Measurements from ENCODE around the gene NRBP1. TPM values are rescaled to one million over a fixed set of nuclear protein-coding genes. Genes with fewer than 3 reads are reported as not detected.

Gene NRBP1
- total and polyA plus RNA-seq, 9 of the 15 experiments (the other 6 are each of a cell fraction or from before 2014, with no cell fraction given) = 2.9 to 84.5 (median 36.9) TPM

- TF ChIP-seq ATF6 (CRISPR knock-in tag; IDR thresholded peaks at IDR 0.05) = 0 out of 2 replicates have a peak, but pooled peaks have one; percentile 77
- peak; percentile 97 to 99 for TF ChIP-seq SIN3A (IDR thresholded peaks at IDR 0.05; ENCODE audit: borderline replicate concordance in 2 of 2, control insufficient read depth in 1 of 2, low read depth in 2 of 2, low read length in 2 of 2)
- no peak for TF ChIP-seq NFIX (CRISPR knock-in tag; IDR thresholded peaks at IDR 0.05; ENCODE audit: low read depth)
- no peak for TF ChIP-seq ZNF79 (CRISPR knock-in tag; IDR thresholded peaks at IDR 0.05; ENCODE audit: low read depth)
- TF ChIP-seq BRCA1 (IDR thresholded peaks at IDR 0.05) = no peak
- no peak for TF ChIP-seq BRCA1 (CRISPR knock-in tag; IDR thresholded peaks at IDR 0.05)
- no peak for TF ChIP-seq ZNF449 (CRISPR knock-in tag; IDR thresholded peaks at IDR 0.05)
- TF ChIP-seq ELF1 (tag; IDR thresholded peaks at IDR 0.05) = no peak
- TF ChIP-seq RBM34 (IDR thresholded peaks at IDR 0.05; ENCODE audit: borderline replicate concordance, insufficient read depth, low read length) = no peak
- peak in 1 of 2 experiments; percentile 36; a peak in 1 of 3 replicates for TF ChIP-seq CBX3 (IDR thresholded peaks at IDR 0.05; ENCODE audit: borderline replicate concordance in 1 of 2, low read length in 2 of 2)
- peak; percentile 65 for TF ChIP-seq JUND (IDR thresholded peaks at IDR 0.05; ENCODE audit: borderline replicate concordance, low read depth, low read length)
- TF ChIP-seq JUND (tag; IDR thresholded peaks at IDR 0.05; ENCODE audit: borderline replicate concordance, low read depth, low read length) = peak; percentile 34; the same call in 2 of the 3 replicates
- TF ChIP-seq BRD4 (IDR thresholded peaks at IDR 0.05) = no peak
- no peak for TF ChIP-seq ZNF3 (CRISPR knock-in tag; IDR thresholded peaks at IDR 0.05)
- TF ChIP-seq MXD1 (CRISPR knock-in tag; IDR thresholded peaks at IDR 0.05; ENCODE audit: borderline replicate concordance, poor library complexity, severe bottlenecking) = peak; percentile 42
- TF ChIP-seq ZNF668 (CRISPR knock-in tag; IDR thresholded peaks at IDR 0.05) = no peak
- no peak for TF ChIP-seq EWSR1 (IDR thresholded peaks at IDR 0.05; ENCODE audit: borderline replicate concordance, low read depth, partially characterized antibody)
- TF ChIP-seq USF1 (CRISPR knock-in tag; IDR thresholded peaks at IDR 0.05) = peak; percentile 59; the same call in 1 of the 2 replicates
- TF ChIP-seq CBX8 (IDR thresholded peaks at IDR 0.05; ENCODE audit: borderline replicate concordance, extremely low read depth, low read depth, low read length, poor library complexity, severe bottlenecking) = no peak
- no peak for TF ChIP-seq HNRNPK (IDR thresholded peaks at IDR 0.05; ENCODE audit: low read depth, low read length, poor library complexity, severe bottlenecking)
- TF ChIP-seq FOXA3 (CRISPR knock-in tag; conservative IDR thresholded peaks at IDR 0.05 in 1 of 2, IDR thresholded peaks at IDR 0.05 in 1 of 2) = no peak
These were observed 61.3 kb downstream of the NRBP1 start, which contains the start of gene IFT172 (continued) for GRCh38 chr2:27489498-27490397.

Measured in K562 (cell line).